HepG2 (cell line): ENCODE data around the gene TTN. TPM values are rescaled to one million over a fixed set of nuclear protein-coding genes. Genes with fewer than 3 reads are reported as not detected.

Experiments used
- ARHGAP35 ChIP-seq: sonication (generic); formaldehyde crosslinking; IDR thresholded peaks from 2 replicates; pipeline ENCODE4 v1.9.0; 2022; ENCODE audit warnings: mild to moderate bottlenecking, inconsistent platforms, moderate library complexity, missing genetic modification reagents, borderline replicate concordance
- CHD4 ChIP-seq: fragments of 200-600 bp; sonication (generic); IDR thresholded peaks from 2 replicates; pipeline ENCODE4 v1.7.0; 2017; ENCODE audit warnings: mild to moderate bottlenecking, low read length, borderline replicate concordance
- DZIP1 ChIP-seq: sonication (generic); formaldehyde crosslinking; IDR thresholded peaks from 2 replicates; pipeline ENCODE4 v1.5.0; 2020; ENCODE audit warnings: mild to moderate bottlenecking, missing genetic modification reagents
- FOXO1 ChIP-seq: sonication (generic); formaldehyde crosslinking; IDR thresholded peaks from 2 replicates; pipeline ENCODE4 v1.4.0; 2020; ENCODE audit warnings: missing genetic modification reagents
- NFAT5 ChIP-seq: sonication (generic); formaldehyde crosslinking; IDR thresholded peaks from 2 replicates; pipeline ENCODE4 v1.4.0; 2020; ENCODE audit warnings: missing genetic modification reagents
- SAFB2 ChIP-seq: sonication (generic); formaldehyde crosslinking; IDR thresholded peaks from 2 replicates; pipeline ENCODE4 v1.5.1; 2020; ENCODE audit warnings: missing genetic modification reagents, low read depth, mild to moderate bottlenecking, borderline replicate concordance
- SIX4 ChIP-seq: sonication (generic); formaldehyde crosslinking; IDR thresholded peaks from 2 replicates; pipeline ENCODE4 v1.4.0; 2020; ENCODE audit warnings: missing genetic modification reagents
- TAF15 ChIP-seq: fragments of 200-400 bp; formaldehyde crosslinking; IDR thresholded peaks from one replicate; pipeline ENCODE4 v1.6.1; 2018; ENCODE audit warnings: mild to moderate bottlenecking, low read depth, low read length; ENCODE audit not compliant: poor library complexity, severe bottlenecking
- XRCC5 ChIP-seq: fragments of 200-400 bp; formaldehyde crosslinking; optimal IDR thresholded peaks from 2 replicates; pipeline ENCODE3; 2017; ENCODE audit warnings: mild to moderate bottlenecking, low read length
- ZNF737 ChIP-seq: sonication (generic); formaldehyde crosslinking; IDR thresholded peaks from 2 replicates; pipeline ENCODE4 v1.5.0; 2020; ENCODE audit warnings: missing genetic modification reagents, mild to moderate bottlenecking, borderline replicate concordance
- ZNF777 ChIP-seq: sonication (generic); formaldehyde crosslinking; IDR thresholded peaks from 2 replicates; pipeline ENCODE4 v1.4.0; 2020; ENCODE audit warnings: missing genetic modification reagents
- ZSCAN5A ChIP-seq: sonication (generic); formaldehyde crosslinking; IDR thresholded peaks from 2 replicates; pipeline ENCODE4 v1.8.0; 2022; ENCODE audit warnings: mild to moderate bottlenecking, missing genetic modification reagents, borderline replicate concordance
- polyA plus RNA-seq, 8 experiments: library from polyadenylated mRNA; depleted of rRNA in 3 of 8; stranded (reverse) in 7 of 8; unstranded in 1 of 8; fragments of >200 nt; fragmentation: Illumina TruSeq in 4 of 8; extraction: Trizol in 4 of 8; gene quantifications; 2 replicates each; pipeline versions ENCODE4 v1.2.1 to v1.2.3, GENCODE V29; 2011 to 2016; ENCODE audit warnings: low read depth in 4 of 8, missing spikeins in 1 of 8, mixed read lengths in 1 of 8; ENCODE audit not compliant: insufficient read depth in 1 of 8
- total RNA-seq, 5 experiments: library from RNA; depleted of rRNA; stranded (reverse); fragments of >200 nt; fragmentation: Illumina TruSeq; extraction: Trizol; gene quantifications; 2 replicates each; pipeline ENCODE4 v1.2.3, GENCODE V29; 2016; ENCODE audit warnings: low read depth in 1 of 5

TTN gene
- total and polyA plus RNA-seq, 2 of the 13 experiments (the other 11 are each of a cell fraction or from before 2014, with no cell fraction given), result under 0.01 TPM

- TF ChIP-seq NFAT5 (CRISPR knock-in tag) (no peak), ZSCAN5A (0 out of 2 replicates have a peak, but pooled peaks have one; percentile 41), ZNF737 (CRISPR knock-in tag) (no peak), DZIP1 (CRISPR knock-in tag) (0 out of 2 replicates have a peak, but pooled peaks have one; percentile 34), ARHGAP35 (CRISPR knock-in tag) (no peak), CHD4 (no peak), SAFB2 (no peak; the same call in 1 of the 2 replicates), ZNF777 (CRISPR knock-in tag) (peak; percentile 66; the same call in 1 of the 2 replicates), TAF15 (no peak), XRCC5 (no peak), FOXO1 (CRISPR knock-in tag) (no peak), SIX4 (CRISPR knock-in tag) (no peak)
Observed at GRCh38 chr2:178480227-178481181, 326.7 kb downstream of the TTN start, which contains the start of gene PLEKHA3 (continued).
